ENCODE data around the gene MED17.
A peak's percentile ranks its signal among the peaks of the same experiment; 100 is the strongest.

MED17 gene, protein sequence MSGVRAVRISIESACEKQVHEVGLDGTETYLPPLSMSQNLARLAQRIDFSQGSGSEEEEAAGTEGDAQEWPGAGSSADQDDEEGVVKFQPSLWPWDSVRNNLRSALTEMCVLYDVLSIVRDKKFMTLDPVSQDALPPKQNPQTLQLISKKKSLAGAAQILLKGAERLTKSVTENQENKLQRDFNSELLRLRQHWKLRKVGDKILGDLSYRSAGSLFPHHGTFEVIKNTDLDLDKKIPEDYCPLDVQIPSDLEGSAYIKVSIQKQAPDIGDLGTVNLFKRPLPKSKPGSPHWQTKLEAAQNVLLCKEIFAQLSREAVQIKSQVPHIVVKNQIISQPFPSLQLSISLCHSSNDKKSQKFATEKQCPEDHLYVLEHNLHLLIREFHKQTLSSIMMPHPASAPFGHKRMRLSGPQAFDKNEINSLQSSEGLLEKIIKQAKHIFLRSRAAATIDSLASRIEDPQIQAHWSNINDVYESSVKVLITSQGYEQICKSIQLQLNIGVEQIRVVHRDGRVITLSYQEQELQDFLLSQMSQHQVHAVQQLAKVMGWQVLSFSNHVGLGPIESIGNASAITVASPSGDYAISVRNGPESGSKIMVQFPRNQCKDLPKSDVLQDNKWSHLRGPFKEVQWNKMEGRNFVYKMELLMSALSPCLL

DNA sequence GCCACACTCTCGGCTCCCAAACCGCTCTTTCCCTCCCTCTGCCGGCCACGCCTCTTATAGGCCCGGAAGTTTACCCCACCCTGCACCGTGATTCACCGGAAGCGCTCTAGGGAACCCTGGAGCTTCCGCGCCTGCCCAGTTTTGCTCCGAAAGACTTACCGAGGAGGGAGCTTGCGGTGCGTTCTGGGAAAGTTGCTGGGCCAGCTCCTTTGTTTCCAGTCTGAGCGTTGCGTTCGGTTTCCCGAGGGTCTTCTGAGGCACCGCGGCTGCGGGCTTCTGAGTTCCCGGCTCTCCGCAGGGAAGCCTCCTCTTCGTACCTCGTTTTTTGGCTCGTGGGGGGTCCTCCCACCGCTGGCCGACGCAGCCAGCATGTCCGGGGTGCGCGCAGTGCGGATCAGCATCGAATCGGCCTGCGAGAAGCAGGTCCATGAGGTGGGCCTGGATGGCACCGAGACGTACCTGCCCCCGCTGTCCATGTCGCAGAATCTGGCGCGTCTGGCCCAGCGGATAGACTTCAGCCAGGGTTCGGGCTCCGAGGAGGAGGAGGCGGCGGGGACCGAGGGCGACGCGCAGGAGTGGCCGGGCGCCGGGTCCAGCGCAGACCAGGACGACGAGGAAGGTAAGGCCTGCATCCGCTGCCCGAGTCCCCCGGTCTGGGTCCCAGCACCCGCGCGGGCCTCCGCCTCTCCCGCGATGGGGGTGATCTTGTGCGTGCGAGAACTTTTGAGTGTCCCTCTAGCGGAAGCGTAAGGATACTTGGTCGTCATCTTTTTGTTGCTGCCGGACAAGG is at the start of gene MED17:
Gene MED17 (plus strand): TSS at position 138 of the 790 bp plus-strand sequence. CDS start 232 bp downstream, at position 370.
- Mint-ChIP-seq H3K4me1 (peaks cover 16 to 39% of the 10 kb centered on the region in 2 donors), H3K27me3 (no peaks in the 10 kb centered on the region), H3K4me3 (peak within 1 kb of the TSS; percentile 94 to 99), H3K36me3 (peaks cover 8 to 21% of the 10 kb centered on the region in 2 donors), H3K9me3 (no peaks in the 10 kb centered on the region), H3K27ac (peak within 1 kb of the TSS; percentile 95)
- peak; percentile 96 for ATAC-seq (replicated peaks)
- DNase-seq = peak; percentile 85

DNA sequence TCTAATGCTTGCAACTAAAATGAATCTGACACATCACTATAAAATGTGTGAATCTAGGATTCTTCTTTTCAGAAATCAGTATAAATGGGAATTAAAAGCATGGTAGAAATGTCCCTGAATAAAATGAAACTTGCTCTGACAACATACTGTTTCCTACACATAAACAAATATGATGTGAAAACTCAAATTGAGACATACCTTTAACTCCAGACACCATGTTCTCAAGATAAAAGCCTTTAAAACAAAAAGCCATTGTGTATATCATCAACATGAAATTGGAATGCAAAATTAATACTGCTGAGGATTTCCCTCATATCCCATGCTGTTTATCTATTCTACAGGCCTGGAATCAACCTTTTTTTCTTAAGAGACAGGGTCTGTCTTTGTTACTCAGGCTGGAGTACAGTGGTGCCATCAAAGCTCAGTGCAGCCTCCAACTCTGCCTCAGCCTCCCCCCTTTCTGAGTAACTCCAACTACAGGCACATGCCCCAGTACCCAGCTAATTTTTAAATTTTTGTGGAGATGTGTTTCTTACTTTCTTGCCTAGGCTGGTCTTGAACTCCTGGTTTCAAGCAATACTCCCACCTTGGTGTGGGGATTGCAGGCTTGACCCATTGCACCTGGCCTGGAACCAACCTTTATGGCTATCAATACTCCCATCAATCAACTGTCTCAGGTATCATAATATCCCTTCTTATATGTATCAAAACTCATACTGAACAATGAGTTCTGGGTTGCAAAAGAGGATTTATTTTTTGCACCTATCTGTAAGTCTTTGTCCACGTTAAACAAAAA is 49.5 kb upstream of the MED17 start:
- Mint-ChIP-seq H3K36me3 (peaks cover 34 to 55% of the 10 kb centered on the region in 2 donors), H3K9me3 (no peaks in the 10 kb centered on the region), H3K4me3 (peak overlapping the region in 1 of 2 donors; percentile 17), H3K4me1 (peaks cover 14 to 36% of the 10 kb centered on the region in 2 donors), H3K27ac (peak overlapping the region; percentile 59), H3K27me3 (no peaks in the 10 kb centered on the region)
- ATAC-seq (replicated peaks) = no peak
- DNase-seq = no peak

DNA sequence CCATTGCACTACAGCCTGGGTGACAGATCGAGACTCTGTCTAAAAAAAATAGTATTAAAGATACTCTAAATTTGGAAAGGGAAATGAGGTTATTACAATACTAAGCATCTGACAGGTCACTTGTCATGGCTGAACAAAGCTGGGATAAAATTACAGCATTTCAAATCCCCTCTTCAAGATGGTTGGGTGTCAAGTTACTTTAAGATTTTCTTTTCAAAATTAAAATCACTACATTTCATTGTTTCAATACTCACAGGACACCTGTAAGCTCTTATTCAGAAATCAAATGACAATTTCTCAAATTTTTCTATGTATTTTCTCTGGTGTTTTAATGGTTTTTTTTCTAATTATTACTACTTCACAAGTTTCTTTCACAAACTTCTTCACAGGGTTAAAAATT is 48.5 kb upstream of the MED17 start:
- H3K4me3 Mint-ChIP-seq = no peak overlapping the region
- H3K4me1 Mint-ChIP-seq = peaks cover 13 to 42% of the 10 kb centered on the region in 2 donors
- no peaks in the 10 kb centered on the region for H3K27me3 Mint-ChIP-seq
- peaks cover 42 to 62% of the 10 kb centered on the region in 2 donors for H3K36me3 Mint-ChIP-seq
- no peak for DNase-seq
- H3K9me3 Mint-ChIP-seq = no peaks in the 10 kb centered on the region
- ATAC-seq (replicated peaks) = no peak
- no peak overlapping the region for H3K27ac Mint-ChIP-seq

DNA sequence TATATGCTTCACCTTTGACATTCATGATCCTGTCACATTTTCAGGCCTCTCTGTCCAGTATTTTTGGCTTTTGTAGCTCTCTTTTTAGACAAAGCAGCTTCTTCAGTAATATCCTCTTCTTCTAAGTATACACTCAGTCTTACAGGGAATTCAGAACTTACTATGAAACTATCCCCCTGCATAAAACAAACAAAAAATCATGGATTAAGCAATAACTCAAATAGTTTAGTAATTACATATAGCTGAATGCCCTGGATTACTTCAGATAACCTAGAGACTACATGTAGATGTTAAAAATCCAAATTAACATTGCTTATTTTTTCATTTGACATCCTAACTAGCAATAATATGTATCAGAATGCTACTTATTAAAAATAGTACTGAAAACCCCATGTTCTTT is 48.0 kb upstream of the MED17 start:
- Mint-ChIP-seq H3K27me3 (no peaks in the 10 kb centered on the region), H3K27ac (peak overlapping the region; percentile 25), H3K4me3 (no peak overlapping the region), H3K9me3 (no peaks in the 10 kb centered on the region), H3K36me3 (peaks cover 47 to 67% of the 10 kb centered on the region in 2 donors), H3K4me1 (peaks cover 14 to 43% of the 10 kb centered on the region in 2 donors)
- ATAC-seq (replicated peaks) = no peak
- DNase-seq = no peak

DNA sequence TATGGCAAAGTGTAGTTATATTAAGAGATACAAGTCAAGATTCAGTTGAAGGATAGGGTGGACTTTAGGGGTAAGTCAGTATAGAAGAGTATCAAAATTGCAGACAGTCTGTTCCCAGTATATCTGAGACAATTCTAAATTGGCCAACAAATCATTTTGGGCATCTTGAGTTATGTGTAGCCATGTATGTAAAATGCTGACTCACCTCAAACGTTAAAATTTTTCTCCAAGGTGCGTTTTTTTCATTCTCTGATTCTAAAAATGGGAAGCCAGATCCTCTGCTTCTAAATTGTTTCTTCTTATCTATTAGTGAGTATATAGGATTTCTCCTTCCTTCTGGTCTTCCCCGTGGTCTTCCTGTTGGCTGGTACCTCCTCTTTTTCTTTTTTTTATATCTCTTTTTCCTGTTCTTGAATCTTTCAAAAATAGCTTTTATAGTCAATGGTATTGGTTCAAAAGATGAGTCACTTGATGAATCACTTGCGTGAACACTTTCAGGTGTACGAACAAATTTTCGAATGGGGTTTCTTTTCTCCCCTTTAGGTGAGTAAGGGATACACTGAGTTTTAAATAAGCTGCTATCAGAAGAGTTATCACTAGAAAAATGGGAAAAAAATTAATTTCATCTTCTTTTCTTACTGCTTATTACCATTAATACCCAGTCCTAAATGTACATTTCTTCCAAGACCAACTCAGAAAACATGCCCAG is 46.0 kb upstream of the MED17 start:
- Mint-ChIP-seq H3K4me3 (peak overlapping the region; percentile 99), H3K36me3 (peaks cover 52 to 65% of the 10 kb centered on the region in 2 donors), H3K4me1 (peaks cover 17 to 49% of the 10 kb centered on the region in 2 donors), H3K27me3 (no peaks in the 10 kb centered on the region), H3K9me3 (no peaks in the 10 kb centered on the region), H3K27ac (peak overlapping the region; percentile 77)
- no peak for DNase-seq
- ATAC-seq (replicated peaks) = no peak

DNA sequence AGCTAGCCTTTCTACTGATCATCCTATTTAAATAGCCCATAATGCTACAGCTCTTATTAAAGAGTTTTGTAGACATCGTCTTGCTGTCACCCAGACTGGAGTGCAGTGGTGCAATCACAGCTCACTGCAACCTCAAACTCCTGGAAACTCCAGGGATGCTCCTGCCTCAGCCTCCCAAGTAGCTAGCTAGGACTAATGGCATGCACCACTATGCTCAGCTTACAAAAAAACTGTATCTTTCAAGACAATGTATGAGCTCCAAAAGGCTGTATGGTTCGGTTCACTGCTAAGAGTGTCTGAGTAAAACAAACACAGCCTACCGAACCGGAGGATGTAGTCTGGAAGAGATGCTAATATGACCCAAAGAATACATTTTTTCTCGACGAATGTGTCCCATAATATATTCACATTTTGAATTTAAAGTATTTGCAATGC is 45.4 kb upstream of the MED17 start:
- Mint-ChIP-seq H3K36me3 (peaks cover 54 to 66% of the 10 kb centered on the region in 2 donors), H3K9me3 (no peaks in the 10 kb centered on the region), H3K27ac (peak overlapping the region; percentile 77), H3K4me3 (peak overlapping the region; percentile 99), H3K27me3 (no peaks in the 10 kb centered on the region), H3K4me1 (peaks cover 17 to 51% of the 10 kb centered on the region in 2 donors)
- no peak for ATAC-seq (replicated peaks)
- DNase-seq = no peak

DNA sequence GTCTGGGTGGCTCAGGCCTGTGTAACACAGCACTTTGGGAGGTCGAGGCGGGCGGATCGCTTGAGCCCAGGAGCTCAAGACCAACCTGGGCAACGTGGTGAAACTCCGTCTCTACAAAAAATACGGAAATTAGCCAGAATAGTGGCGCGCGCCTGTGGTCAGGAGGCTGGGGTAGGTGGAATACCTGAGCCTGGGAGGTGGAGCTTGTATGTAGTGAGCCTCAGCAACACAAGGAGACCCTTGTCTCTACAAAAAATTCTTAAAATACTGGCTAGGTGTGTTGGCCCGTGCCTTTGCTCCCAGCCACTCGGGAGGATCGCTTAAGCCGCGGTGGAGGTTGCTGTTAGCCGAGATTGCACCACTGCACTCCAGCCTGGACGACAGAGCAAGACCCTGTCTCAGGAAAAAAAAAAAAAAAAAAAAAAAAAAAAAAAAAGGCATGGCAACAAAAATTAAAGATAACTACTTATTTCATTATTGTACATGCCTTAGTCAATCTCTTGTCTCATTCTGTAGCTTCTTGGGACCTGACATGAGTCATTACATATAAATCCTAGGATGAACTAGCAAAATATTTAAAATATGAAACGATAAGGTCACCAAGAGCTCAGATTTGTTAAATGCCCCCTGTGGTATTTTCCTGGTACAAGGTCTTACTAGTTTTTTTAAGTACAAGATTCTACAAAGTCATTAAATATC is 43.9 kb upstream of the MED17 start:
- Mint-ChIP-seq H3K9me3 (no peaks in the 10 kb centered on the region), H3K4me3 (peak overlapping the region; percentile 99), H3K4me1 (peaks cover 20 to 51% of the 10 kb centered on the region in 2 donors), H3K36me3 (peaks cover 46 to 60% of the 10 kb centered on the region in 2 donors), H3K27me3 (no peaks in the 10 kb centered on the region), H3K27ac (peak overlapping the region; percentile 100)
- DNase-seq (peak; percentile 39), ATAC-seq (replicated peaks) (peak; percentile 17 to 29)

DNA sequence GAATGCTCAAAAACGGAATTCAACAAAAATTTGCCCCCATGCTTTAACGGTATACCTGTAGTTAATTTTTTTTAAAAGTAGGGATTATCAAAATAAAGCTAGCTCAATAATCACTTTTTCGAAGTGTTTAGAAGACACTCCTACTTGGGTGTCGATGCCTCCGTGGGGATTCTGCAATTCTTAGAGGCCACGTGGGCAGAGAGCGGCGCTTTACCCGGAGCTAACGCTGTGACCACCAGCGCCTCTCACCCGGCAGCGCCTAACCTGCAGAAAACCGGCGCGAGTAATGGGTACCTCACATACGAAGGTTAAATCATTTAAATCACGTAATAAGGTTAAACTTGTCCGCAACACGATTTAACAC is 43.4 kb upstream of the MED17 start:
- Mint-ChIP-seq H3K27ac (peak overlapping the region; percentile 100), H3K27me3 (no peaks in the 10 kb centered on the region), H3K9me3 (no peaks in the 10 kb centered on the region), H3K36me3 (peaks cover 44 to 58% of the 10 kb centered on the region in 2 donors), H3K4me3 (peak overlapping the region; percentile 99), H3K4me1 (peaks cover 21 to 49% of the 10 kb centered on the region in 2 donors)
- DNase-seq (peak; percentile 39), ATAC-seq (replicated peaks) (peak; percentile 65 to 68)

DNA sequence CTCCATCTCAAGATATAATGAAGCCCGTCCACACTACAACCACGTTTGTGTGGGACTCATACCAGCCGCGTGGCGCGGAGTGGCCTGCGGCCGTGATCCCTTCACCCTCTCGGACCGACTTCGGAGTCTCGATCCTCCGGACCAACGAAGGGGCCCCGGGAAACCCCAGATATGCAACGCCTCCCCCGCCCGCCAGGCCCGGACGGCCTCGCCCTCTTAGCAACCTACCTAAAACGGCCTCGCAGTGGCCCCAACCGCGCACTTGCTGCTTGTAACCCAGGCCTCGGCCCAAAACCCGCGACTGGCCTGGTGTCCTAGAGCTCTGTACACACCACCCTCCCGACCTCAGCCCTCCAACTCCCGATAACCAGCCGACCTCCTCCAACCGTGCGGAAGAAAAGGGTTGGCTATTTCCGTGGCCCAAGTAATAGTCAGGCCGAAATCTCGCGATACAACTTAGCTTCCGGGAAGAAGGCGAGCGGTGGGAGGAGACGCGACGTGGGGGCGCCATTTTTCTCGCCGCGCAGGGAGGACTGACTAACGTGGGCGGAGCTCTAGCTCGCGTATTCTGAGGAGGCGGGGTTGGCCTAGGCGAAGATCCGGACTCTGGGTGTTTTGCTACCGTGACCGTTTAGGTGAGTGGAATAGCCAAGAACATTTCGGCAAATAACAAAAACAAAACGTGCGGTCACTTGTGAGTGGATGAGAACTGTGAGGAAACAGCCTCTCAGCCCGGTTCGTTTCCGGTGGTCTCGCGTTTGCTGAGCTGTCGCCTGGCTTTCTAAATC is 42.8 kb upstream of the MED17 start, which contains the start of the genes C11orf54 and TAF1D:
Gene C11orf54 (plus strand): TSS at position 579 of the 788 bp plus-strand sequence. CDS start 5,722 bp downstream, outside the sequence.
Gene TAF1D (minus strand): TSS at position 402 of the 788 bp plus-strand sequence. CDS start 2,191 bp downstream, outside the sequence.
- H3K36me3 Mint-ChIP-seq = peaks cover 40 to 53% of the 10 kb centered on the region in 2 donors
- H3K4me3 Mint-ChIP-seq = peak within 1 kb of the TSS; percentile 99
- peak; percentile 97 for DNase-seq
- H3K27ac Mint-ChIP-seq = peak within 1 kb of the TSS; percentile 100
- H3K9me3 Mint-ChIP-seq = no peaks in the 10 kb centered on the region
- peaks cover 20 to 43% of the 10 kb centered on the region in 2 donors for H3K4me1 Mint-ChIP-seq
- peak; percentile 83 to 88 for ATAC-seq (replicated peaks)
- H3K27me3 Mint-ChIP-seq = no peaks in the 10 kb centered on the region

DNA sequence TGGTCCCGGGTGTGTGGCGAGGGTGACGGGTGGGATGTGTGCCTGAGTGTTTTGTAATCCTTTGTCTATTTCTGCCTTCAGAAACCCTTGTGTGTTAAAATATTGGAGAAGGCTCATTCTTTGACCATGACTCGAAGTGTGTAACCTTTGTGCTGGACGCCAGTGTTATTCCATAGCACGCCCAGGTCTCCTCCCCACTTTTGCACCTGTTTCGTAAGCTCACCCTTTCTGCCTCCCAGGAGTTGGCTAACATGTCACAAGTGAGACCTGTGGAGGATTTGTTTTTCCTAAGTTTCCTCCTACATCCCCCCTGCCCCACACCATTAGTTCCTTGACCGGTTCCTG is 42.2 kb upstream of the MED17 start:
- ATAC-seq (replicated peaks) (peak in 1 of 2 donors; percentile 8), DNase-seq (no peak)
- Mint-ChIP-seq H3K9me3 (no peaks in the 10 kb centered on the region), H3K27me3 (no peaks in the 10 kb centered on the region), H3K4me1 (peaks cover 21 to 39% of the 10 kb centered on the region in 2 donors), H3K27ac (peak overlapping the region; percentile 100), H3K4me3 (peak overlapping the region; percentile 99), H3K36me3 (peaks cover 38 to 48% of the 10 kb centered on the region in 2 donors)

DNA sequence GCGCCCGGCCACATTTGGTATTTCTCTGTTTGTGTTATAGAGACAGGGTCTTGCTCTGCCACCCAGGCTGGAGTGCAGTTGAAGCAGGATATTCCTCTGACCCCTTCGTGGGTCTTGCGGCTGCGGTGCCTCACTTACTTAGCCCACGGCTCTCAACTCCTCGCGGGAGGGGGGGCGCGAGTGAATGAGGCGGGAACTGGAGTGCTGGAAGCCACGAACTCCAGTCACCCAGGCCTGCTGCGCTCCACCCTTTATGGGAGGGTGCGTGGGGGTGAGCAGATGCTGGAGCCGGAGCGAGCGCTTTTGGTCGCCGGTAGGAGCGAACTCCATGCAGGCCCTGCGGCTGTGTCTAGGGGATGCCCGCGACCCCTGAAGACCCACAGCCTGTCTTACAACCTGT is 40.8 kb upstream of the MED17 start:
- ATAC-seq (replicated peaks) (no peak), DNase-seq (no peak)
- no peaks in the 10 kb centered on the region for H3K9me3 Mint-ChIP-seq
- H3K27ac Mint-ChIP-seq = no peak overlapping the region
- H3K4me3 Mint-ChIP-seq = peak overlapping the region; percentile 41 to 61
- no peaks in the 10 kb centered on the region for H3K27me3 Mint-ChIP-seq
- H3K4me1 Mint-ChIP-seq = peaks cover 18 to 30% of the 10 kb centered on the region in 2 donors
- H3K36me3 Mint-ChIP-seq = peaks cover 29 to 37% of the 10 kb centered on the region in 2 donors

DNA sequence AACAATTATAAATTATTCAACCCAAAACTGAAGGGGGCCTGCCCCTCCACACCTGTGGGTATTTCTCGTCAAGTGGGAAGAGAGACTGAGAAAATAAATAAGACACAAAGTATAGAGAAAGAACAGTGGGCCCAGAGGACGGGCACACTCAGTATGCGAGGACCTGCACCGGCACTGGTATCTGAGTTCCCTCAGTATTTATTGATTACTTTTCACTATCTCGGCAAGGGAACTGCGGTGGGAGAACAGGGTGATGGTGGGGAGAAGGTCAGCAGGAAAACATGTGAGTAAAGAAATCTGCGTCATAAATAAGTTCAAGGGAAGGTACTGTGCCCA is 39.4 kb upstream of the MED17 start:
- H3K27me3 Mint-ChIP-seq = no peaks in the 10 kb centered on the region
- peaks cover 15 to 21% of the 10 kb centered on the region in 2 donors for H3K4me1 Mint-ChIP-seq
- peaks cover 24 to 28% of the 10 kb centered on the region in 2 donors for H3K36me3 Mint-ChIP-seq
- no peak for ATAC-seq (replicated peaks)
- no peaks in the 10 kb centered on the region for H3K9me3 Mint-ChIP-seq
- DNase-seq = no peak
- no peak overlapping the region for H3K27ac Mint-ChIP-seq
- H3K4me3 Mint-ChIP-seq = no peak overlapping the region

Measured in stimulated activated naive B cell treated with anti-CD40 and anti-IgM and Interleukin-4, amounts not matched to agents 10 μg/mL and 1 μg/mL and 100 μg/mL, for 72 hours (primary cell).